Large intestine (tissue), 3 donors: ENCODE data around the gene RASIP1. TPM values are rescaled to one million over a fixed set of nuclear protein-coding genes. Genes with fewer than 3 reads are reported as not detected.

ENCODE experiments used
- DNase-seq, 2 donors: peaks; one replicate each; pipeline versions ENCODE4 v3.0.0 to v3.0.0-alpha.2; 2013
- H3K27ac ChIP-seq: one replicate; pipeline ENCODE4 v1.5.1; 2013; ENCODE audit warnings: low read length
- H3K27me3 ChIP-seq: 2 replicates; pipeline ENCODE4 v1.6.1; 2013; ENCODE audit warnings: low read length; ENCODE audit not compliant: control insufficient read depth, insufficient read depth
- H3K36me3 ChIP-seq: 2 replicates; pipeline ENCODE4 v1.6.1; 2013; ENCODE audit warnings: low read length; ENCODE audit not compliant: control insufficient read depth, insufficient read depth
- H3K4me1 ChIP-seq: one replicate; pipeline ENCODE4 v1.6.1; 2013; ENCODE audit warnings: low read length; ENCODE audit not compliant: control insufficient read depth, insufficient read depth
- H3K4me3 ChIP-seq: one replicate; pipeline ENCODE4 v1.5.1; 2013; ENCODE audit warnings: low read length
- H3K9me3 ChIP-seq: one replicate; pipeline ENCODE4 v1.6.1; 2013; ENCODE audit warnings: mild to moderate bottlenecking, low read depth, low read length, moderate library complexity; ENCODE audit not compliant: control insufficient read depth
- WGBS: methylation state at CpG from one replicate; pipeline ENCODE4 v1.1.5; 2013; ENCODE audit warnings: low lambda C conversion rate; ENCODE audit not compliant: insufficient coverage; 5-methylcytosine and 5-hydroxymethylcytosine counted together
- polyA plus RNA-seq: library from polyadenylated mRNA; unstranded; fragments of 120-200 nt; gene quantifications from one replicate; pipeline ENCODE4 v1.2.1, GENCODE V29; 2013

RASIP1 gene
- polyA plus RNA-seq, 1 donor = 6.9 TPM

DNA sequence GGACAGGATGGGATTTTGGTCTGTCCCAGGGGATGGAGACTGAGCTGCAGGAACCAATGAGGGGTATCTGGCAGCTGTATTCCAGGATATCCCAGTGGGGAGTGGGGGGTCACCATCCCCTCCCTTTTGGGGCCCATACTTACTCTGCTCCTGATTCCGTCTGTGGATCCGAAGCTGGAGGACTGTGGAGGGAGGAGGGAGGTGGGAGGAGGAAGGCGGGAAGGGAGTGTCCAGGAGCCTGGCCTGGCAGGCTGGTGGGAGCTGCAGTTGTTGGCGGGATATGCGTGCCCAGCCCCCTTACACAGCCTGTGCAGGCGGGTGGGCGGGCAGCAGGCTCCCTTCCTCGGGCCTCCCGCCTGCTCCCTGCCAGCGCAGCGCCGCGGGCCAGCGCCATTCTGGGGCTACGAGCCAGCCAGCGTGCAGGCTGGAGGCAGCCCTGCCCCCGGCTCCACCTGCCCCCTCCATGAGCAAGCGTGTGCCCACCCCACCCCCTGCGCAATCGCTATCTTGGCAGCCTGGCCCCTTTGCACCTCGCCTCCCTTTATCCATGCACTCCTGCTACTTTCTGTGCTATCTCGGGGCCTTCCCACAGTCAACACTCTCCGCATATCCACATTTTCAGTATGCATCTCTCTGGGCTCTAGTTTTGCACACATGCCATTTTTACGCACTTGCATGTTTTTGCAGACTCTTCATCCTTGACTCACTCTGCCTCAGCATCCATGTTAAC lies 23.7 kb downstream of the RASIP1 start:
- Histone ChIP-seq H3K36me3 (no peaks in the 10 kb centered on the region), H3K9me3 (no peaks in the 10 kb centered on the region), H3K27ac (peak overlapping the region; percentile 94), H3K27me3 (no peaks in the 10 kb centered on the region), H3K4me1 (peaks cover 53% of the 10 kb centered on the region), H3K4me3 (peak overlapping the region; percentile 7)
- WGBS = no CpG with 5 or more reads among the region's 24 CpGs
- DNase-seq = peak in 1 of 2 donors; percentile 74

DNA sequence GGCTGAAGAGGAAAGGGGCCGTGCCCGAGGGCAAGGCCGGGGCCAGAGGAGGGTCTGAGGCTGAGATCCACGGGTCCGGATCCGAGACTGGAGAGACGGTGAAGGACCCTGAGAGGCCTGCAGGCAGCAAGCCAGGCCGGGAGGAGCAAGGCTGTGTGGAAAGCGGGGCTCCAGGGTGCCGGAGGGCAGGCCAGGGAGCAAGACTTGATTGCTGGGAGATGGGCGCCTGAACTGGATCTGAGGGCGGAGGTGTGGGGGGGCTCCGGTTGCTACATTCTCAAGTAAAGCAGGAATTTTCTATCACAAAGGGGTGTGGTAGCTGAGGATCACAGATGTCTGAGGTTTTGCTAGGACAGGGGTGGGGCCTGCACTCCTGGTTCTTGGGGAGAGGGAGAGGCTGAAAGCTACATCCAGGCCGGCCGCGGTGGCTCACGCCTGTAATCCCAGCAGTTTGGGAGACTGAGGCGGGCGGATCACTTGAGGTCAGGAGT lies 24.7 kb downstream of the RASIP1 start:
- Histone ChIP-seq H3K27ac (peak overlapping the region; percentile 94), H3K9me3 (no peaks in the 10 kb centered on the region), H3K36me3 (no peaks in the 10 kb centered on the region), H3K4me3 (peak overlapping the region; percentile 69), H3K27me3 (no peaks in the 10 kb centered on the region), H3K4me1 (peaks cover 53% of the 10 kb centered on the region)
- peak in 1 of 2 donors; percentile 71 for DNase-seq
- WGBS = 20% methylated on average over 1 of the region's 19 CpGs

DNA sequence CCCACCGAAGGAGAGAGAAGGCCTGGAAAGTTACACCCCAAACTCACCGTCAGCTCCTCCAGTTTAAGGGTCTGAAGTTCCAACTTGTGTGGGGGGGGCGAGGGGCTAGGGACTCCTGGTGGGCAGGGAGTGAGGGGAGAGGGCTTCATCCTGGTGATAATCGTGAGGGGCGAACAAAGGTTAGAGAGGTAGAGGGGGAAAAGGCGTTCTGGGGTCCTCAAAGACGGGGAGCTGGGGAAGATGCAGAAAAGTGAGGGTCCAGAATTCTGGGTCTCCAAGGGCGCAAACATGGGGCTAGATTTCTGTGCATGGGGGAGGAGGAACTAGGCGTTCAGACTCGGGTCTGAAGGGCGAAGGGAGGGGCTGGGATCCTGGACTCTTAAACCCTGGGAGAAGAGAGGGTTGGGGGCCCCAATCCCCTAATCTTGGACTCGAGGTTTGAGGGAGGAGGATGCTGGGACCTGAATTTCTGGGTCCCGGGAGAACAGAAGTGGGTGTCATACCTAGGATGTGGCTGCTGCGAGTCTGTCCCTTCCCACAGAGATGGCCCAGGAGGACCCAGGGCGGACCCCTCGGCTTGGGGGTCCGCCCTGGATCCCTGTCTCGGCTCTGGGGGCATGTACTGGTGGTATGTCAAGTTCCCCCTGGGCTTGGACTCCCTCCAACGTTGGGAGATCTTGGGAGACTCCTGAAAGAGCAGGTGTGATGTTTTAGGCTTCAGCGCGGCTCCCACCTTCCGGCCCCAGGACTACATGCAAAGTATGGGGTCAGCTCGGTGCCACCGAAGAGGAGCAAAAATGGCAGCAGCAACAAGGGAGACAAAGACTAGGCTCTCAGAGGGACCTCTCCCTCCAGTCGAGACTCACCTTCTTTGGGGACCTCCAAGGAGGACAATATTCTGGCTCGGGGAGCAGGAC lies 25.4 kb downstream of the RASIP1 start:
- WGBS = 17% methylated on average over 1 of the region's 26 CpGs
- Histone ChIP-seq H3K27ac (peak overlapping the region; percentile 94), H3K27me3 (no peaks in the 10 kb centered on the region), H3K36me3 (no peaks in the 10 kb centered on the region), H3K4me3 (peak overlapping the region; percentile 69), H3K4me1 (peaks cover 48% of the 10 kb centered on the region), H3K9me3 (no peaks in the 10 kb centered on the region)
- DNase-seq = peak; percentile 77 to 90

DNA sequence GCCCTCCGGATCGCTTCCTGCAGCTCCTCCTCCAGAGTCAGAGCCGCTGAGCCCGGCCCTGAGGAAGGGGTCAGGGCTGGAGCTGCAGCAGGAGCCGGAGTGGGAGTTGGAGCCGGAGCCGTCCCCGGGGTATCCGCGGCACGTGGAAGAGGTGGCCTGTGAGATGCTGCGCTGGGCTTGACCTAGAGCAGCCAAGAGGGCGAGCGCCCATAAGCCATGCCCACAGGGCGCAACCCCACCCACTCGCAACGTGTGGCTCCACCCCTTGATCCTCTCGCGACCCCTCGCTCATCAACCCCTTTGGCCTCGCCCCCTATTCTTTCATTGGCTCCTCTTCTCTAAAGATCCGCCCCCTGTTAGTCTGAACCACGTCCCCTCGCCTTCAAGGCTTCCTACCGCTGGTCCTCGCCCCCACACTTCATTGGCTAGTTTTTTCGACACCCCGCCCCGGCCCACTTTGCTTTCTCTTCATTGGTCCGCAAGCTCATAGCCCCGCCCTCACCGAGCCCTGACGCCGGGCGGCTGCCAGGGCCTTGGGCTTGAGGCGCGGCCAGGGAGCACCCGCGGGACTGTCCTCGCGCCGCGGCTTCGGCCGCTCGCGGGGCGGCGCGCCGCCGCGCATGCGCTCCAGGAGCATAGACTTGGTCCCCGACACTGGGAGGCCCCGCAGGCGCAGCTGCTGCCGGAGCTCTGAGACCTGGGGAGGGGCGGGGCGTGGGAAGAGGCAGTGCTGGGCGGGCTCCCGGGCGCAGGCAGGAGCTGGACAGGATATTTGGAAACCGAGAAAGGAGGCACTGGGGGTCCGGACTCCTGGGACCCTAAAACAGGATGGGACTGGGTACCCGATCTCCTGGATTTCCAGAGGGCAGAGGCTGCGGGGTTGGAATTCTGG lies 26.3 kb downstream of the RASIP1 start:
- no peaks in the 10 kb centered on the region for H3K27me3 ChIP-seq
- peak; percentile 100 for DNase-seq
- H3K9me3 ChIP-seq = no peaks in the 10 kb centered on the region
- peaks cover 39% of the 10 kb centered on the region for H3K4me1 ChIP-seq
- WGBS = no CpG with 5 or more reads among the region's 67 CpGs
- H3K4me3 ChIP-seq = peak overlapping the region; percentile 69
- H3K36me3 ChIP-seq = no peaks in the 10 kb centered on the region
- H3K27ac ChIP-seq = peak overlapping the region; percentile 94

DNA sequence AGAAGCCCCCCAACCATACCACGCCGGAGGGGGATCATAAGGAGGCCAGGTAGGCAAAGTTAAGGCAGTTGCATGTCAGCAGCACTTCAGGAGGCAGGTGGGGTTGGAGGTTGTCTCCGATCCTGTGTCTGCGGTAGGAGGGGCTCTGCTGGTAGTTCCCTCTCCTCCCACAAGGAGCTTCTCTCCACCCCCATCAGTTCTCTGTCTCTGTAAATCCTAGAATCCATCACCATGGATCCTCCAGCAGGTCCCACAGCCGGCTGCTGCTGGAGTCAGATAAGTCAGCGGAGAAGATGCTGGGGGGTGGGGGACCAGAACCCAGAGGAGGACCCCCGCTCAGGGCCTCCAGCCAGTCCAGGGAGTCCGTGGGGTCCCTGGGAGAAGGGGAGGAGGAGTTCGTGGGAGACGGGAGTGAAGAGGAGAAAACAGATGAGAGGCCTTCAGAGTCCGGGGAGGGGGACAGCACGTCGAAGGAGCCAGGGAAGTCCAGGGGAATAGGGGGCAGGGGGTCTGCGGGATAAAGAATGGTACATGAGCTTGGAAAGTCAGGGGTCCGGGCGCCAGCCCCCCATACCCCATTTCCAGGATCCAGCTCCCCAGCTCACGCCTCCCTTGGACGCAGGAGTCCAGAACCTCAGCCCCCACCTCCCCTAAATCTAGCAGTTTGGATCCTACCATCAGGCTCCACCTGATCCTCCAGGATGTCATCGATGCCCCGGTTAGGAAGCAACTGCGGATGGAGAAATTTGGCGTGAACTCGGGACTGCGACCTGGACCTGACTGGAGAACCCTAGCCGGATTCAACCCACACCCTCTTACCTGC lies 27.2 kb downstream of the RASIP1 start:
- H3K27ac ChIP-seq = peak overlapping the region; percentile 63
- H3K4me3 ChIP-seq = peak overlapping the region; percentile 58
- H3K4me1 ChIP-seq = peaks cover 32% of the 10 kb centered on the region
- WGBS = no CpG with 5 or more reads among the region's 25 CpGs
- DNase-seq = peak in 1 of 2 donors; percentile 43
- no peaks in the 10 kb centered on the region for H3K36me3 ChIP-seq
- no peaks in the 10 kb centered on the region for H3K27me3 ChIP-seq
- H3K9me3 ChIP-seq = no peaks in the 10 kb centered on the region

GRCh38 chr19:48711106-48711662 lies 29.2 kb downstream of the RASIP1 start:
- Histone ChIP-seq H3K4me3 (no peak overlapping the region), H3K36me3 (no peaks in the 10 kb centered on the region), H3K27me3 (no peaks in the 10 kb centered on the region), H3K4me1 (peaks cover 20% of the 10 kb centered on the region), H3K27ac (no peak overlapping the region), H3K9me3 (peaks cover 2% of the 10 kb centered on the region)
- WGBS = no CpG with 5 or more reads among the region's 4 CpGs
- no peak for DNase-seq

DNA sequence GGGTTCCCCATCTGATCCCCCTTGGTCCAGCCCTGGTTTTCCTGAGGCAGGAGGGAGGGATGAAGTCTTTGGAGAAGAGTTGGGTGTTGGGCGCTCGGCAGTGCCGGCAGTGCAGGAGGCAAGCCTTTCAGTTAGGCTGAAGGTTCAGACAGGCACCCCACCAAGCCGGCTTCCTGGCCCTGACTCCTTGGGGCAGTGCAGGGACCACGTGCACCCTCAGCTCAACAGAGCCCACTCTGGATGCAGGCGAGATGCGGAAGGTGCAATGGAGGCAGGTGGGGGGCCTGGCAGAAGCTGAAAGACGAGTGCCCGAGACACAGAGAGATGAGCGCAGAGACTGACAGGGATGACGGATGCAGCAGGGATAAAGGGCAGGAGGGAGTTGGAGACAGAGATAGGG lies 31.9 kb downstream of the RASIP1 start:
- DNase-seq = no peak
- peaks cover 8% of the 10 kb centered on the region for H3K9me3 ChIP-seq
- H3K4me1 ChIP-seq = peaks cover 9% of the 10 kb centered on the region
- 75% methylated on average over 4 of the region's 11 CpGs for WGBS
- peaks cover 9% of the 10 kb centered on the region for H3K36me3 ChIP-seq
- H3K27ac ChIP-seq = no peak overlapping the region
- no peak overlapping the region for H3K4me3 ChIP-seq
- H3K27me3 ChIP-seq = no peaks in the 10 kb centered on the region

DNA sequence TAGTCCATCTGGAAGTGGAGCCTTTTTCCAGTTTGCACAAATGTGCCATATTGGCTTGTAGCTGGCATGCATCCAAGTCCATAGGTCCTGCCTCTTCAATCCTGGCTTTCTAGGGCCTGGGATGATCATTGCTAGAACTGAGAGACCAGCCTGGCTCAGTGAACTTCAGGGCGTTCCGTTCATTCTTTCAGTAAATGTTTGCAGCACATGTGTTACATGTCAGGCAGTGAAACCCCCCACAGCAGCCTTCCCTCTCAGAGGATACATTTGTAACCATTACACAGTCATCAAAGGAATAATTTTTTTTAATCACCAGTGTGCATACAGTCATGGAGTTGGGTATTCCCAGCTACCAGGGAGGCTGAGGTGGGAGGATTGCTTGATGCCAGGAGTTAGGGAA lies 35.0 kb downstream of the RASIP1 start:
- peak in 1 of 2 donors; percentile 34 for DNase-seq
- Histone ChIP-seq H3K4me1 (no peaks in the 10 kb centered on the region), H3K27ac (no peak overlapping the region), H3K27me3 (no peaks in the 10 kb centered on the region), H3K4me3 (no peak overlapping the region), H3K36me3 (peaks cover 28% of the 10 kb centered on the region), H3K9me3 (peaks cover 16% of the 10 kb centered on the region)
- no CpG with 5 or more reads among the region's 2 CpGs for WGBS

GRCh38 chr19:48703316-48703715 lies 37.1 kb downstream of the RASIP1 start:
- Histone ChIP-seq H3K9me3 (peaks cover 16% of the 10 kb centered on the region), H3K36me3 (peaks cover 28% of the 10 kb centered on the region), H3K4me1 (peaks cover 3% of the 10 kb centered on the region), H3K27ac (no peak overlapping the region), H3K4me3 (no peak overlapping the region), H3K27me3 (no peaks in the 10 kb centered on the region)
- WGBS = no CpG with 5 or more reads among the region's 23 CpGs
- DNase-seq = no peak
